GM12878 (cell line): ENCODE results near the gene WDR45B. TPM values are rescaled to one million over a fixed set of nuclear protein-coding genes. Genes with fewer than 3 reads are reported as not detected.

Experiments used
- ATAC-seq: fragments of 200-7000 bp; cut with Tn5 transposase; 3 replicates; pipeline ENCODE4 v1.9.1; 2020; ENCODE audit warnings: mild to moderate bottlenecking, moderate library complexity
- BruUV-seq: library from RNA; stranded (reverse); fragments of 400-500 nt; replicated peaks from 2 replicates; lab custom pipeline; 2021; lab: Mats Ljungman, UMichigan
- CTCF ChIA-PET: fragments of 300-600 bp; sonication (Branson Sonifier 250); formaldehyde crosslinking; extraction: SDS; loops from one replicate; lab custom pipeline; 2021; ENCODE audit warnings: inconsistent platforms; lab: Yijun Ruan, JAX
- POLR2A ChIA-PET: fragments of 350-600 bp; formaldehyde crosslinking; extraction: SDS; loops from one replicate; lab custom pipeline; 2021; ENCODE audit warnings: inconsistent platforms; lab: Charles Lee
- RAD21 ChIA-PET: fragments of 300-600 bp; sonication (Branson Sonifier 250); formaldehyde crosslinking; loops from one replicate; lab custom pipeline; 2023; ENCODE audit warnings: antibody characterized with exemption; ENCODE audit not compliant: unreplicated experiment; lab: Charles Lee
- SMC1A ChIA-PET: fragments of 300-600 bp; sonication (Branson Sonifier 250); formaldehyde crosslinking; loops from one replicate; lab custom pipeline; 2023; ENCODE audit not compliant: unreplicated experiment, uncharacterized antibody; lab: Charles Lee
- DNase-seq: peaks from one replicate; pipeline ENCODE4 v3.0.0-alpha.2; 2011; ENCODE audit warnings: low read depth, low spot score
- FAIRE-seq: peaks from 3 replicates; lab custom pipeline; 2011; peaks lifted over from hg19 to GRCh38; lab: Jason Lieb, UNC
- H2AFZ ChIP-seq: 2 replicates; pipeline ENCODE4 v1.6.0; 2011; ENCODE audit warnings: low read depth, low read length, control low read depth; ENCODE audit not compliant: control insufficient read depth
- H3K27ac ChIP-seq: 2 replicates; pipeline ENCODE4 v1.5.1; 2011; ENCODE audit warnings: control low read depth; ENCODE audit not compliant: control insufficient read depth, insufficient read depth
- H3K27me3 ChIP-seq, 2 experiments: replicated peaks in 1 of 2; 2 replicates each; pipeline versions ENCODE4 v1.6.0 to v1.6.1; 2011; ENCODE audit warnings: low read length in 1 of 2; ENCODE audit not compliant: control insufficient read depth in 2 of 2, insufficient read depth in 2 of 2
- H3K36me3 ChIP-seq, 2 experiments: 2 replicates each; pipeline ENCODE4 v1.5.1; 2011; ENCODE audit warnings: low read length in 1 of 2; ENCODE audit not compliant: control insufficient read depth in 2 of 2, insufficient read depth in 2 of 2
- H3K4me1 ChIP-seq: 2 replicates; pipeline ENCODE4 v1.6.1; 2011; ENCODE audit warnings: mild to moderate bottlenecking, low read length, moderate library complexity, mixed read lengths; ENCODE audit not compliant: control insufficient read depth, insufficient read depth
- H3K4me2 ChIP-seq: 2 replicates; pipeline ENCODE4 v1.6.0; 2011; ENCODE audit warnings: control low read depth; ENCODE audit not compliant: control insufficient read depth, insufficient read depth
- H3K4me3 ChIP-seq: fragments of 200-600 bp; sonication (generic); 2 replicates; pipeline ENCODE4 v1.5.1; 2016
- H3K79me2 ChIP-seq: 2 replicates; pipeline ENCODE4 v1.6.0; 2011; ENCODE audit warnings: low read length; ENCODE audit not compliant: control insufficient read depth, insufficient read depth
- H3K9ac ChIP-seq: 2 replicates; pipeline ENCODE4 v1.8.0; 2011; ENCODE audit warnings: low read length, control low read depth, mixed read lengths; ENCODE audit not compliant: control insufficient read depth, insufficient read depth
- H3K9me3 ChIP-seq: replicated peaks from 3 replicates; pipeline ENCODE4 v1.5.1; 2011; ENCODE audit warnings: mild to moderate bottlenecking, low read length; ENCODE audit not compliant: control insufficient read depth, insufficient read depth
- H4K20me1 ChIP-seq: 2 replicates; pipeline ENCODE4 v1.6.0; 2011; ENCODE audit not compliant: control insufficient read depth, insufficient read depth
- ASH2L ChIP-seq: fragments of 300-600, 200-600 bp; sonication (generic); IDR thresholded peaks from 2 replicates; pipeline ENCODE4 v1.6.1; 2017; ENCODE audit warnings: low read depth, mild to moderate bottlenecking, borderline replicate concordance
- EGR1 ChIP-seq, 2 experiments: IDR thresholded peaks; 1 replicate in 1 of 2; 2 replicates in 1 of 2; pipeline ENCODE4 v1.6.1; 2011 to 2012; ENCODE audit warnings: low read depth in 2 of 2, low read length in 2 of 2, borderline replicate concordance in 1 of 2, mild to moderate bottlenecking in 1 of 2, moderate library complexity in 1 of 2
- RAD21 ChIP-seq: IDR thresholded peaks from 2 replicates; pipeline ENCODE4 v1.6.1; 2011; ENCODE audit warnings: mild to moderate bottlenecking, low read depth, low read length, moderate library complexity; ENCODE audit not compliant: insufficient read depth
- RFX5 ChIP-seq: IDR thresholded peaks from 2 replicates; pipeline ENCODE4 v1.6.1; 2011; ENCODE audit warnings: low read depth, low read length, improper control_type of control experiment
- RUNX3 ChIP-seq: IDR thresholded peaks from 2 replicates; pipeline ENCODE4 v1.6.1; 2012; ENCODE audit warnings: low read length, inconsistent platforms
- SMARCA5 ChIP-seq: fragments of 450-650 bp; IDR thresholded peaks from 2 replicates; pipeline ENCODE4 v1.6.1; 2017; ENCODE audit warnings: mild to moderate bottlenecking
- USF1 ChIP-seq: IDR thresholded peaks from 2 replicates; pipeline ENCODE4 v1.6.1; 2011; ENCODE audit warnings: borderline replicate concordance, low read depth, mild to moderate bottlenecking, moderate library complexity, mixed read lengths, low read length; ENCODE audit not compliant: insufficient read depth; ENCODE audit errors: extremely low read length
- WRNIP1 ChIP-seq: IDR thresholded peaks from 2 replicates; pipeline ENCODE4 v1.6.1; 2011; ENCODE audit warnings: low read depth, low read length, improper control_type of control experiment, borderline replicate concordance
- ZNF217 ChIP-seq: fragments of 450-650 bp; IDR thresholded peaks from 2 replicates; pipeline ENCODE4 v1.6.1; 2017; ENCODE audit warnings: antibody characterized with exemption, mild to moderate bottlenecking
- ZSCAN29 ChIP-seq: fragments of 450-650 bp; IDR thresholded peaks from 2 replicates; pipeline ENCODE4 v1.6.1; 2017; ENCODE audit warnings: mild to moderate bottlenecking, moderate library complexity
- WGBS: methylation state at CpG from one replicate; pipeline ENCODE4 v1.1.6; 2016; ENCODE audit warnings: low lambda C conversion rate; ENCODE audit not compliant: insufficient replicate concordance, insufficient coverage; ENCODE audit errors: missing lambda C conversion rate; 5-methylcytosine and 5-hydroxymethylcytosine counted together
- in situ Hi-C: fragments of 300-500 bp; cut with MboI; formaldehyde crosslinking; loops from 9 replicates; pipeline ENCODE4 v1.14.3; 2018; ENCODE audit warnings: mixed read lengths
- intact Hi-C: fragments of 100-400 bp; cut with micrococcal nuclease; formaldehyde crosslinking; loops from one replicate; pipeline ENCODE4 v1.14.2; 2022; ENCODE audit not compliant: unreplicated experiment
- polyA plus RNA-seq, 11 experiments: library from polyadenylated mRNA; depleted of rRNA in 4 of 11; unstranded in 6 of 11; stranded (reverse) in 5 of 11; fragments of >200 nt; fragmentation: Nextera tagmentation in 4 of 11; fragmentation: Illumina TruSeq in 1 of 11; extraction: Ambion mirVana in 4 of 11; extraction: Trizol in 1 of 11; gene quantifications; 1 replicate in 1 of 11; 2 replicates in 10 of 11; pipeline versions ENCODE4 v1.2.1 to v1.2.3, GENCODE V29; 2011 to 2016; ENCODE audit warnings: inconsistent platforms in 2 of 11, missing spikeins in 2 of 11, low read depth in 1 of 11
- total RNA-seq, 4 experiments: library from RNA; depleted of rRNA in 3 of 4; stranded (reverse); fragments of >200 nt in 3 of 4; fragmentation: Illumina TruSeq in 1 of 4; extraction: Trizol in 1 of 4; gene quantifications; 2 replicates each; pipeline versions ENCODE4 v1.2.1 to v1.2.3, GENCODE V29; 2013 to 2021
- TF ChIP-seq, protein P1 (sequence below): IDR thresholded peaks from 2 replicates; pipeline ENCODE4 v1.6.1; 2011; ENCODE audit warnings: borderline replicate concordance, low read depth, mild to moderate bottlenecking, moderate library complexity, low read length; ENCODE audit not compliant: insufficient read depth, poor library complexity, severe bottlenecking
- TF ChIP-seq, protein P2 (sequence below): fragments of 450-650 bp; formaldehyde crosslinking; IDR thresholded peaks from 2 replicates; pipeline ENCODE4 v1.4.0; 2022; ENCODE audit warnings: mild to moderate bottlenecking, moderate library complexity

Gene WDR45B
- total and polyA plus RNA-seq, 10 of the 15 experiments (the other 5 are each of a cell fraction or from before 2014, with no cell fraction given), result 1.0 to 73.7 (median 26.6) TPM

GRCh38 chr17:82609655-82610054 lies 38.6 kb downstream of the WDR45B start:
- ChIA-PET CTCF (no interaction called here), SMC1A (no interaction called here), POLR2A (interaction anchor here (0.6 kb wide), 1 partner anchor 29 kb away, joined by 3 read pairs; no protein-coding TSS in a partner anchor), RAD21 (no interaction called here)
- Histone ChIP-seq H3K9ac (no peak overlapping the region), H3K4me2 (no peak overlapping the region), H3K27me3 (no peaks in the 10 kb centered on the region), H3K36me3 (peaks cover 5 to 9% of the 10 kb centered on the region in 2 experiments; a peak in 3 of 4 replicates), H3K4me3 (no peak overlapping the region), H3K27ac (no peak overlapping the region), H3K9me3 (no peaks in the 10 kb centered on the region), H3K4me1 (no peaks in the 10 kb centered on the region), H4K20me1 (no peaks in the 10 kb centered on the region), H3K79me2 (no peaks in the 10 kb centered on the region), H2AFZ (no peak overlapping the region)
- in situ Hi-C loops (no loop called here), intact Hi-C loops (no loop called here)
- DNase-seq, result no peak
- WGBS, result 97% methylated on average over 4 of the region's 4 CpGs
- FAIRE-seq, result no peak
- no peak for ATAC-seq
- no TSS peak for BruUV-seq
- TF ChIP-seq ZNF217, result no peak
- TF ChIP-seq, protein P1, sequence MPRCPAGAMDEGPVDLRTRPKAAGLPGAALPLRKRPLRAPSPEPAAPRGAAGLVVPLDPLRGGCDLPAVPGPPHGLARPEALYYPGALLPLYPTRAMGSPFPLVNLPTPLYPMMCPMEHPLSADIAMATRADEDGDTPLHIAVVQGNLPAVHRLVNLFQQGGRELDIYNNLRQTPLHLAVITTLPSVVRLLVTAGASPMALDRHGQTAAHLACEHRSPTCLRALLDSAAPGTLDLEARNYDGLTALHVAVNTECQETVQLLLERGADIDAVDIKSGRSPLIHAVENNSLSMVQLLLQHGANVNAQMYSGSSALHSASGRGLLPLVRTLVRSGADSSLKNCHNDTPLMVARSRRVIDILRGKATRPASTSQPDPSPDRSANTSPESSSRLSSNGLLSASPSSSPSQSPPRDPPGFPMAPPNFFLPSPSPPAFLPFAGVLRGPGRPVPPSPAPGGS, result no peak
- no peak for TF ChIP-seq ZSCAN29
- TF ChIP-seq ASH2L, result no peak
- TF ChIP-seq EGR1 (IDR thresholded peaks at IDR 0.05; ENCODE audit: borderline replicate concordance in 1 of 2, low read depth in 2 of 2, low read length in 2 of 2), result no peak
- no peak for TF ChIP-seq RAD21
- TF ChIP-seq USF1, result no peak
- TF ChIP-seq RFX5, result no peak
- no peak for TF ChIP-seq WRNIP1
- no peak for TF ChIP-seq SMARCA5
- TF ChIP-seq RUNX3, result no peak
- TF ChIP-seq, protein P2, sequence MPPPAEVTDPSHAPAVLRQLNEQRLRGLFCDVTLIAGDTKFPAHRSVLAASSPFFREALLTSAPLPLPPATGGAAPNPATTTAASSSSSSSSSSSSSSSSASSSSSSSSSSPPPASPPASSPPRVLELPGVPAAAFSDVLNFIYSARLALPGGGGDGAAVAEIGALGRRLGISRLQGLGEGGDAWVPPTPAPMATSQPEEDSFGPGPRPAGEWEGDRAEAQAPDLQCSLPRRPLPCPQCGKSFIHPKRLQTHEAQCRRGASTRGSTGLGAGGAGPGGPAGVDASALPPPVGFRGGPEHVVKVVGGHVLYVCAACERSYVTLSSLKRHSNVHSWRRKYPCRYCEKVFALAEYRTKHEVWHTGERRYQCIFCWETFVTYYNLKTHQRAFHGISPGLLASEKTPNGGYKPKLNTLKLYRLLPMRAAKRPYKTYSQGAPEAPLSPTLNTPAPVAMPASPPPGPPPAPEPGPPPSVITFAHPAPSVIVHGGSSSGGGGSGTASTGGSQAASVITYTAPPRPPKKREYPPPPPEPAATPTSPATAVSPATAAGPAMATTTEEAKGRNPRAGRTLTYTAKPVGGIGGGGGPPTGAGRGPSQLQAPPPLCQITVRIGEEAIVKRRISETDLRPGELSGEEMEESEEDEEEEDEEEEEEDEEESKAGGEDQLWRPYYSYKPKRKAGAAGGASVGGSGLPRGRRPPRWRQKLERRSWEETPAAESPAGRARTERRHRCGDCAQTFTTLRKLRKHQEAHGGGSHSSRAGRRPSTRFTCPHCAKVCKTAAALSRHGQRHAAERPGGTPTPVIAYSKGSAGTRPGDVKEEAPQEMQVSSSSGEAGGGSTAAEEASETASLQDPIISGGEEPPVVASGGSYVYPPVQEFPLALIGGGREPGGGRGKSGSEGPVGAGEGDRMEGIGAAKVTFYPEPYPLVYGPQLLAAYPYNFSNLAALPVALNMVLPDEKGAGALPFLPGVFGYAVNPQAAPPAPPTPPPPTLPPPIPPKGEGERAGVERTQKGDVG (CRISPR knock-in tag), result no peak
